GM23248 (cell line): ENCODE results near the gene ATXN8OS.

Experiments used
- EZH2 ChIP-seq: fragments of 200-600 bp; sonication (generic); IDR thresholded peaks from 2 replicates; pipeline ENCODE4 v1.6.1; 2018; ENCODE audit warnings: antibody characterized with exemption, mild to moderate bottlenecking; ENCODE audit not compliant: insufficient read depth, poor library complexity, severe bottlenecking
- EZH2phosphoT487 ChIP-seq: fragments of 200-600 bp; sonication (generic); IDR thresholded peaks from 2 replicates; pipeline ENCODE4 v1.6.1; 2018; ENCODE audit warnings: antibody characterized with exemption, moderate library complexity, mild to moderate bottlenecking, low read depth; ENCODE audit not compliant: insufficient read depth

DNA sequence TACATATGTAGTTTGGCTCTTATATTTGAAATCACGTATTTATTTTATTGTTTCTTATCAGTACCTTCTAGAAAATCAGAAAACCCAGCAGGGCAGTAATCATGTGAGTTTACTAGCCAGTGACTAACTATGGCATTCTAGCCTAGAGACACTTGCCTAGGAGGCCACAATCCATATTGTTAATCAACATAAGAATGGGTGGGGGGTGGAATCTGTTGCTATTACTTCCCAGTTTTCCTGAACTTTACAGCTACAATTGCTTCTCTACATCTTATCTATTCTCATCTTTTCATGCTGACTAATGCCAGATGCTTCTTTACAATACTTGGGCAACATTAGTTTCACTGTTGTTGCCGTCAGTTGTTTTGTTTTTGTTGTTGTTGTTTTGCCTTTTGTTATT is 18.7 kb upstream of the ATXN8OS start:
- TF ChIP-seq EZH2phosphoT487 (no peak), EZH2 (no peak)
